Mesothelial cell of epicardium (in vitro differentiated cells): ENCODE measurements around the gene JAG1. TPM values are rescaled to one million over a fixed set of nuclear protein-coding genes. Genes with fewer than 3 reads are reported as not detected.
A peak's percentile ranks its signal among the peaks of the same experiment; 100 is the strongest.

Experiments
- DNase-seq, 2 experiments: peaks; one replicate each; pipeline ENCODE4 v3.0.0; 2021; ENCODE audit warnings: low spot score in 2 of 2; ENCODE audit not compliant: unreplicated experiment in 2 of 2
- H3K27ac Mint-ChIP-seq: 2 replicates; pipeline ENCODE4 v1.8.0; 2021; ENCODE audit warnings: mixed read lengths
- H3K27me3 Mint-ChIP-seq: 2 replicates; pipeline ENCODE4 v1.8.0; 2021; ENCODE audit warnings: low read depth, mixed read lengths
- H3K36me3 Mint-ChIP-seq: 2 replicates; pipeline ENCODE4 v1.8.0; 2021; ENCODE audit warnings: mixed read lengths
- H3K4me1 Mint-ChIP-seq: 2 replicates; pipeline ENCODE4 v1.8.0; 2021; ENCODE audit warnings: mixed read lengths
- H3K4me3 Mint-ChIP-seq: 2 replicates; pipeline ENCODE4 v1.8.0; 2021; ENCODE audit warnings: mild to moderate bottlenecking, moderate library complexity, mixed read lengths
- H3K9me3 Mint-ChIP-seq: 2 replicates; pipeline ENCODE4 v1.8.0; 2021; ENCODE audit warnings: mixed read lengths
- total RNA-seq: library from RNA; stranded (reverse); gene quantifications from 3 replicates; pipeline ENCODE4 v1.2.1, GENCODE V29; 2021
- TF ChIP-seq, protein P1 (sequence below): fragments of 200-600 bp; sonication (generic); IDR thresholded peaks from one replicate; pipeline ENCODE4 v1.5.0; 2021; ENCODE audit warnings: antibody characterized with exemption; ENCODE audit not compliant: unreplicated experiment

Gene JAG1
- total RNA-seq, 1 donor from 2014 or later, result 70.9 TPM

DNA sequence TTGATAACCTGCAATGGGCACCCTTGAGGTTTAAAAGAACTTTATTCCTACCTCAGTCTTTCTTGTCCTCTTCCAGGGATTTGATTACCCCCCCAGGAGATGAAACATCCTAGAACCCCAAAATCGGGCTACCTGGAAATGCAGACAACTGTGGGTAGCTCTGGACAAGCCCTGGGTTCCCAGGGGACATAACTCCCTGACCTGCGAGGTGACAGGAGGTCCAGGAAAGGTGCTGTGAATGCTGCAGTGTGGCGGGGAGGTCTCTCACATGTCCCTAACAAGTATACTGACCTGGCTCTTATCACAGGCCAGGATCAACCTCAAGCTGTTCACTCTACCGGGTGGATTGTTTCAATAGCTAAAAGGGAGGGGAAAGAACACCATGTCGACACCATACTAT lies 11.6 kb downstream of the JAG1 start:
- H3K4me3 Mint-ChIP-seq, result no peak overlapping the region
- H3K4me1 Mint-ChIP-seq, result peaks cover 72% of the 10 kb centered on the region
- TF ChIP-seq, protein P1, sequence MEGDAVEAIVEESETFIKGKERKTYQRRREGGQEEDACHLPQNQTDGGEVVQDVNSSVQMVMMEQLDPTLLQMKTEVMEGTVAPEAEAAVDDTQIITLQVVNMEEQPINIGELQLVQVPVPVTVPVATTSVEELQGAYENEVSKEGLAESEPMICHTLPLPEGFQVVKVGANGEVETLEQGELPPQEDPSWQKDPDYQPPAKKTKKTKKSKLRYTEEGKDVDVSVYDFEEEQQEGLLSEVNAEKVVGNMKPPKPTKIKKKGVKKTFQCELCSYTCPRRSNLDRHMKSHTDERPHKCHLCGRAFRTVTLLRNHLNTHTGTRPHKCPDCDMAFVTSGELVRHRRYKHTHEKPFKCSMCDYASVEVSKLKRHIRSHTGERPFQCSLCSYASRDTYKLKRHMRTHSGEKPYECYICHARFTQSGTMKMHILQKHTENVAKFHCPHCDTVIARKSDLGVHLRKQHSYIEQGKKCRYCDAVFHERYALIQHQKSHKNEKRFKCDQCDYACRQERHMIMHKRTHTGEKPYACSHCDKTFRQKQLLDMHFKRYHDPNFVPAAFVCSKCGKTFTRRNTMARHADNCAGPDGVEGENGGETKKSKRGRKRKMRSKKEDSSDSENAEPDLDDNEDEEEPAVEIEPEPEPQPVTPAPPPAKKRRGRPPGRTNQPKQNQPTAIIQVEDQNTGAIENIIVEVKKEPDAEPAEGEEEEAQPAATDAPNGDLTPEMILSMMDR, result no peak
- peak in 1 of 2 experiments; percentile 14 for DNase-seq
- no peak overlapping the region for H3K27ac Mint-ChIP-seq
- no peaks in the 10 kb centered on the region for H3K9me3 Mint-ChIP-seq
- no peaks in the 10 kb centered on the region for H3K27me3 Mint-ChIP-seq
- H3K36me3 Mint-ChIP-seq, result peaks cover 49% of the 10 kb centered on the region

DNA sequence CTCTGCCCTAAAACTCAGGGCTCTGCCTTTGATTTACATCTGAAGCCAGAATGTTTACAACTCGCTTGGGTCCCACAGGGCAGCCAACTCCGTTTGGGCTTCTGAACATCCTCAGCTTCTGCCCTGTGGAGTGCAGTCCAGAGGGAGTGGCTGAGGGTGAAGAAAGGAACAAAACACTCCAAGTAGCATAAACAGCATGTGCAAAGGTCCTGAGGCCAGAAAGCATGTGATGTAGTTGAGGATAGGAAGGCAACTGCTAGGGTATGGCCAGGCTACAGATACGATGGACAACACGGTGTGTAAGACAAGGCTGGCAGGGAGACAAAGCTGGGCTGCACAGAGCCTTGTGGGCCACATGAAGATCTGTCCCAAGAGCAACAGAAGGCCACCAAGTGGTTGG lies 12.5 kb downstream of the JAG1 start:
- DNase-seq, result peak in 1 of 2 experiments; percentile 21
- TF ChIP-seq, protein P1, result no peak
- Mint-ChIP-seq H3K27me3 (no peaks in the 10 kb centered on the region), H3K36me3 (peaks cover 50% of the 10 kb centered on the region), H3K27ac (no peak overlapping the region), H3K4me1 (peaks cover 73% of the 10 kb centered on the region), H3K4me3 (no peak overlapping the region), H3K9me3 (no peaks in the 10 kb centered on the region)

DNA sequence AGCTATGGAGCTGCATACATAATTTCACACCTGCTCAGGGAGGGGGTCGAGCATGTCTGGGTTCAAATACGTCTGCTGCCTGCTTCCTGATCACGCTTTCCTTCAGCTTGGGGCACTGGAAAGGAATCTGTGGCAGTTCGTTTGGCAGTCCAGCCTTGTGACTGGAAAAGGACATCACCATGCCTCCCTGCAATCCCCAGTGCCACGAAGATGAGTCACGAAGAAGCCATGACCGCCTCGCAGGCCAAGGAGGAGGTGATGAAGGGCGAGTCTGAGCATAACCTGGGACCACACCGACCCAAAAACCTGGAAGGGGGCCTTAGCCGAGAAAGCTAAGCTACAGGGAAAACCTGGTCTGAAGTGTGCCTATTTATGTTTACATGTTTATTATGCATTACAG lies 13.1 kb downstream of the JAG1 start:
- Mint-ChIP-seq H3K27me3 (no peaks in the 10 kb centered on the region), H3K4me1 (peaks cover 73% of the 10 kb centered on the region), H3K36me3 (peaks cover 50% of the 10 kb centered on the region), H3K4me3 (no peak overlapping the region), H3K9me3 (no peaks in the 10 kb centered on the region), H3K27ac (peak overlapping the region; percentile 86)
- TF ChIP-seq, protein P1, result no peak
- DNase-seq, result peak in 1 of 2 experiments; percentile 29

DNA sequence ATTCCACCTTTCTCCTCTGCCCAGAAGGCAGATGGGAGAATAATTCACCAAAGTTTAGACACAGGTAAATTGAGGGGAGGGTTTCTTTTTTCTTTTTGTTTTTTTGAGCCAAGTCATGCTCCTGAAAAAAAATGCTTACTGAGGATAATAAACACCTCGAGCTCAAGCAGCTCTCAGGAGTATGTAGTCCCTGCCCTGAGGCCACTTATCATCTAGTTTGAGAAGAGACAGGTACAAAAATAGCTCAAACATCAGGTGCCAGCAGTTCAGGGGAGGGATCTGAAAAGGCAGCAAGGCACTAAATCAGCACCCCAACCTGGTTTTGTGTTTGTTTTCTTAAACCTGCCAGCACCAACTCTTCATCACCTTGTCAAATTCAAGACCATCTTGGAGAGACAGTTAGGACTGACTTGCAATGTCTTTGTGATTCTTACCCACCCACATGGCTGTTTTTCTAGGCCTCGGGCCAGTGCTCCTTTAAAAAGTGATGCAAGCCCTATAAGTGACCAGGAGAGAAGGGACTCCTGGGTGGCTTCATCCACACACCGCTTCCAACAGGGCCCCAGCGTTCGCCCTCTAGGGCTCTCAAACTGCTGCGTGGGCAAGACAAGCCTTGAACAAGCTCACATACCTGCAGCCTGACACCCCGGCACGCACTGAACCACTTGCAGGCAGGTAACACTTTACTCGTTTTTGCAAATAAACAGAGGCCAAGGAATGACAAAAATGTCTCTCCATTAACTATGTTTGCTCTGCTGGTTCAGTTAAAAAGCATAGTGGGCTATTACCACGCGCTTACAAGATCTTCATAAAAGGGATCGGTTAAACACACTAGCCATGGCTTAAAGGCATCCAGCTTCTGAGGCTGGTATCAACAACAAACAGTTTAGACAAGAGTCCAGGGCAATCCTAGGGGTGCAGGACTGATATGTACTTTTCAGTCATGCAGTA lies 13.9 kb downstream of the JAG1 start:
- H3K4me3 Mint-ChIP-seq, result no peak overlapping the region
- DNase-seq, result peak in 1 of 2 experiments; percentile 39
- H3K4me1 Mint-ChIP-seq, result peaks cover 73% of the 10 kb centered on the region
- no peaks in the 10 kb centered on the region for H3K9me3 Mint-ChIP-seq
- H3K36me3 Mint-ChIP-seq, result peaks cover 50% of the 10 kb centered on the region
- peak overlapping the region; percentile 86 for H3K27ac Mint-ChIP-seq
- TF ChIP-seq, protein P1, result no peak
- H3K27me3 Mint-ChIP-seq, result no peaks in the 10 kb centered on the region

DNA sequence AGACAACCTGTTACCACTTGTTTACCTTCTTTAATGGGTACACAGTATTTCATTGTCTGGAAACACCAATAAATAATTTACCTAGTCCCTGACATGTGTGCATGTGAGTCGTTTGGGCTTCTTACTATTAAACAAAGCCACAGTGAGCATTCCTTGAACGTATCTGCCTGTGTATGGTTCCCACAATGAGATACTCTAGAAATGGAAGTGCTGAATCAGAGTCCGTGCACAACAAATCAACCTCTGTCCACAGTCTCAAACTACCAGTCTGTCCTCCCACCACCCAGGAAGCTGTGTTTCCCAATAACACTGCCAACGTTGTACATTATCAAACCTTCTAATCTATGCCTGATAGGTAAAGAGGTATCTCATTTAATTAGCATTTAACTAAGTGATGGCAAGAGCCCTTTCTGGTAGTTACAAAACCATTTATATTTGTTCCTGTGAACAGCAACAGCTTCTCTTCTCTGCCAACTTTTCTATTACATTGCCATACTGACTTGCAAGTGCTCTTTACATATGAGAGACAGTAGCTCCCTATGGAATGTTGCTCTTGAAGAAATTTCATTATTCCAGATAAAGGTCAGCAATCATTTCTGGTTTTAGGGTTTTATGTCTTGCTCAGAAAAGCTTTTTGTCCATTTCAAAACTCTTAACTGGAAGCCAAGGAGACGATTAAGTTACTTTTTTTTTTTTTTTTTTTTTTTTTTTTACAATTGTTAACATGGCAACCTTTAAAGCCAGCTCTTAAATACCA lies 14.7 kb downstream of the JAG1 start:
- no peaks in the 10 kb centered on the region for H3K27me3 Mint-ChIP-seq
- H3K27ac Mint-ChIP-seq, result peak overlapping the region; percentile 65
- H3K4me3 Mint-ChIP-seq, result no peak overlapping the region
- no peaks in the 10 kb centered on the region for H3K9me3 Mint-ChIP-seq
- DNase-seq, result no peak
- peaks cover 73% of the 10 kb centered on the region for H3K4me1 Mint-ChIP-seq
- H3K36me3 Mint-ChIP-seq, result peaks cover 50% of the 10 kb centered on the region
- TF ChIP-seq, protein P1, result no peak
